CMK (cell line): Measurements from ENCODE around the gene POU5F1.

Experiments
- DNase-seq: peaks from one replicate; pipeline ENCODE4 v3.0.0-alpha.2; 2010; ENCODE audit warnings: low read depth

Gene POU5F1

GRCh38 chr6:31140643-31141042 is 29.8 kb downstream of the POU5F1 start:
- no peak for DNase-seq

DNA sequence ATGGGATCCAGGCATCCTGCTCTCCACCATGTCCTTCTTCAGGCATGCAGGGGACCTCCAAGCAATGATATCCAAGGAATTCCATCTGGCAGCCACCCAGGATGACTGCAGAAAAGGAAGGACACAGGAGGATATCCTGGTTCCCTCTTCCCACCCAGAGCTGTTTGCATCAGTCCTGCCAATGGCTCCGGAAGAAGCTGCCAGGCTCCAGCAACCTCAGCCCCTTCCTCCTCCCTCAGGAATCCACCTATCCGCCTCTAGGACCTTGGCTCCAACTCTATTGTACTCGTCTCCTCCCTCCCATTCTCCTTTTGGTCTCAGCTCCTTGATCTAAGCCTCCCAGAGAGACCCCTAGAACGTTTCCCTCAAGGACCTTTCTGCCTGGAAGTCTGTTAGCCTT is 30.9 kb downstream of the POU5F1 start:
- no peak for DNase-seq

DNA sequence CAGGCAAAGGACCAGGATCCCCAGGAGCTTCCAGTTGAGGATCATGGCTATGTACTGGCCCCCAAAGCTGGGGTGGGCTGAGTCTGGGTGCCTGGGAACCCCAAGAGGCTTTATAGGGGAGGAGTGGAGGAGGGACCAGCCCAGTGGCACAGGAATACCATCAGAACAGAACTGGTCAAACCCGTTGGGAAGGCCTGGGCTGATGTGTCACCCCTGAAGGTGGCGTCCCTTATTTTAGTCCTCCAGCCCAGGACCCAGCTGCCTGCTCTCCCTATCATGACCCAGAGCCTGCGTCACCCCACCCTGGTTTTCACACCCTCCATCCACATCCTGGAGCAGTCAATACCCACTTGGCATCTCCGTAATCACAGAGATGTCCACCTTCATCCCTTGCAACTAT is 31.5 kb downstream of the POU5F1 start, which contains the start of gene PSORS1C2:
Gene PSORS1C2, minus strand, starts transcription at position 85 of the 400 bp plus-strand sequence. Its CDS starts 40 bp downstream, at position 45.
- DNase-seq: no peak

DNA sequence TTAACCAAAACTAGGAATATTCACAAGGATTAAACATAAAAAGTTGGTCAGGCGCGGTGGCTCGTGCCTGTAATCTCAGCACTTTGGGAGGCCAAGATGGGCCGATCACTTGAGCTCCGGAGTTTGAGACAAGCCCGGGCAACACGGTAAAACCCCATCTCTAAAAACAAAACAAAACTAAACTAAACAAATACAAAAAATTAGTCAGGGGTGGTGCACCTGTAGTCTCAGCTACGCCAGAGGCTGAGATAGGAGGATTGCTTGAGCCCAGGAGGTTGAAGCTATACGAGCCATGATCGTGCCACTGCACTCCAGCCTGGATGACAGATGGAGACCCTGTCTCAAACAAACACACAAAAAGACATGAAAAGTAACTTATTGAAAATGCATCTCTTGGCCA is 34.8 kb downstream of the POU5F1 start:
- DNase-seq: no peak

DNA sequence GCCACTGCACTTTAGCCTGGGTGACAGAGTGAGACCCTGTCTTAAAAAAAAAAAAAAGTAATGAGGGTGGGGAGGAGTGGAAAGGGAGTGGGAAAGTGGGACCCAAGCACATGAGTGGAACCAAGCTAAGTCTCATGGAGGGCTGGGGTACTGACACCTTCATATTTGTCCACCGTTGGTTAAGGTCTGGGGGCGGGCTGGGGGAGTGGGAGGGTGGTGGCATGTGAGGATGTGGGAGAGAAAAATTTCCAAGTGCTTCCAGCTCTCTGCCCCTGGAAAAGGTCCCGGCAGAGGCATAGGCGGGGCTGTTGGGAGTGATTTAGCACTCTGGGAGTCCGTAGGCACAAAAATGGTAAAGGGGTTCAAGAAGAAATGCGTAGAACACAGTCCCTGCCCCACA is 37.7 kb downstream of the POU5F1 start:
- DNase-seq: no peak

DNA sequence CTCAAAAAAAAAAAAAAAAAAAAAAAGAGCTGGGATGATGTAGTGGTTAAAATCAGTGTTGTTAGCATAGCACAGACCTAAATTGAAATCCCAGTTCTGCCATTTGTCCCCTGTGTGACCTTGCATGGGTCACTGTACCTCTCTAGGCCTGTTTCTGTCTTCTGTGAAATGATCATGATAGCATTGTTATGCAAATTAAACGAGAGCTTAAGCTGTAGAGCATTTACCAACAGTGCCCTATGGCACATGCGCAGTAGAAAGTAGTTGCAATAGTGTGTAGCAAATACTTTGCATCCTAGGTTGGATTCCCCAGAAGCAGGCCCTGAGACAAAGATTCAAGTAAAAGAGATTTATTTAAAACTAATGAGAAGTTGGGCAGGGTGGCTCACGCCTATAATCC is 38.9 kb downstream of the POU5F1 start:
- no peak for DNase-seq

- no peak for DNase-seq
Observed at GRCh38 chr6:31130751-31131150, 39.7 kb downstream of the POU5F1 start.

- DNase-seq: no peak
Observed at GRCh38 chr6:31129130-31129529, 41.4 kb downstream of the POU5F1 start.

GRCh38 chr6:31128093-31128676 is 42.3 kb downstream of the POU5F1 start:
- no peak for DNase-seq

GRCh38 chr6:31126396-31127175 is 43.9 kb downstream of the POU5F1 start:
- no peak for DNase-seq

GRCh38 chr6:31125586-31126363 is 44.7 kb downstream of the POU5F1 start:
- no peak for DNase-seq

DNA sequence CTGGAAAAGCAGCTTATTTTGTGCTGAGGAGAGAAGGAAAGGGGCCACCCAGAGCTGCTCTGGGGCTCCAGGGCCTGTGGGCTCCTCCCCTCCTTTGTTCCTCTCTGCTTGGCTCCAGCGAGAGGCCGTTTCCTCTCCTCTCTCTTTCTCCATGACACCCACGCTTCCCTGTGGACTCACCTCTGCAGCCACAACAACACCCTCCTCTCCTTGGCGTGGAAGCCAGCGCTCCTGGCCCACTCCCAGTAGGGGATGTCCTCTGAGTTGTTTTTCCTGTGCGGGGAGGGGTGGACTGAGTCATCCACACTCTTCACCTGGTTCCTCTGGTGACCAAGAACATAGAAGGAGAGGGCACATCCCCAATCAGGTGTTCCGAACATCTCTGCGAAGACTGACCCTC is 45.3 kb downstream of the POU5F1 start:
- DNase-seq: no peak

GRCh38 chr6:31122791-31123706 is 47.4 kb downstream of the POU5F1 start:
- DNase-seq: no peak

DNA sequence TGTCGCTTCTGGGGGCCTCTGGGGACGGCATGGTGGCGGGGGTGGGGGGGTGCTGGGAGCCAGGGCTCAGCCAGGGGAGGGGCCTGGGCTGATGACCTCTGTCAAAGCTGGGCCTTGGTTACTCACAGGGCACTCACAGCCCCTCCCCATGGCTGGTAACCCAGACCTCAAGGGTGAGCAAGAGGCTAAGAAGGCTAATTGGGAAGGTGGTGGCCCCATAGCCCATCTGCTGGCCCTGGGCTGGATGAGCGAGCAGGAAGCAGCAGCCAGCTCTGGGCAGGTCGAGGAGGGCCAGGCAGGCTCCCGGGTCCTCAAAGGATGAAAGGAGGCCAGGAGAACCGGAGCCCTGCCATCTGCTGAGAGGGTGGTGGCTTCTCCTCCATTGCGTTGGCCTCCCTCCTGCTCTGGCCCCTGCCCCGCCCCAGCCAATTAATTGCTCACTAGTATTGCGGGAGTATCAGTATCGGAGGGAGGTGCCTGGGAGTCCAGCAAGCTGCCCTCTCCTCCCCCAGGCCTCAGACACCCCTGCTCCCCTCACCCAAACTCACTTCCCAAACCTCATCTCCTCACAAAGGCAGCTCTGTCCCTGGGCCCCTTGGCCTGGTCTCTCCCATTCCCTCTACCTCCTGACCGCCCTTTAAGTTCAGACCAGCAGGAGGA is 49.2 kb downstream of the POU5F1 start:
- no peak for DNase-seq

GRCh38 chr6:31120151-31120915 is 50.1 kb downstream of the POU5F1 start, which contains the start of gene CDSN:
CDSN (minus strand) TSS chr6:31120446; CDS start chr6:31120419, 27 bp downstream.
- no peak for DNase-seq

- DNase-seq: no peak
Observed at GRCh38 chr6:31118178-31118577, 52.3 kb downstream of the POU5F1 start.

GRCh38 chr6:31116661-31117385 is 53.7 kb downstream of the POU5F1 start:
- no peak for DNase-seq

GRCh38 chr6:31115941-31116560 is 54.4 kb downstream of the POU5F1 start:
- no peak for DNase-seq
